Measurements from ENCODE around the gene KLHL14.

- TF ChIP-seq POLR2AphosphoS5 (IDR thresholded peaks at IDR 0.05; ENCODE audit: insufficient read depth, low read depth, low read length): no peak
- TF ChIP-seq POLR2A (IDR thresholded peaks at IDR 0.05; ENCODE audit: low read depth, low read length): no peak
- no peak for TF ChIP-seq CTCF (IDR thresholded peaks at IDR 0.05; ENCODE audit: extremely low read depth in 1 of 2, insufficient read depth in 1 of 2, low read depth in 1 of 2, low read length in 2 of 2)
Measured at GRCh38 chr18:32776561-32776960, 3.7 kb upstream of the KLHL14 start.
